OCI-LY3 (cell line): Measurements from ENCODE around the gene CHST8.

Experiments used
- EZH2phosphoT487 ChIP-seq: fragments of 200-600 bp; shearing (Covaris generic); IDR thresholded peaks from 2 replicates; pipeline ENCODE4 v1.6.1; 2018; ENCODE audit warnings: antibody characterized with exemption, mixed run types, low read depth
- TF ChIP-seq, protein P1 (sequence below): fragments of 200-600, 300-600 bp; sonication (generic); IDR thresholded peaks from 2 replicates; pipeline ENCODE4 v1.5.1; 2014; ENCODE audit warnings: antibody characterized with exemption, low read length, low read depth

GRCh38 chr19:33799476-33799875, 177.7 kb downstream of the CHST8 start:
- TF ChIP-seq, protein P1, sequence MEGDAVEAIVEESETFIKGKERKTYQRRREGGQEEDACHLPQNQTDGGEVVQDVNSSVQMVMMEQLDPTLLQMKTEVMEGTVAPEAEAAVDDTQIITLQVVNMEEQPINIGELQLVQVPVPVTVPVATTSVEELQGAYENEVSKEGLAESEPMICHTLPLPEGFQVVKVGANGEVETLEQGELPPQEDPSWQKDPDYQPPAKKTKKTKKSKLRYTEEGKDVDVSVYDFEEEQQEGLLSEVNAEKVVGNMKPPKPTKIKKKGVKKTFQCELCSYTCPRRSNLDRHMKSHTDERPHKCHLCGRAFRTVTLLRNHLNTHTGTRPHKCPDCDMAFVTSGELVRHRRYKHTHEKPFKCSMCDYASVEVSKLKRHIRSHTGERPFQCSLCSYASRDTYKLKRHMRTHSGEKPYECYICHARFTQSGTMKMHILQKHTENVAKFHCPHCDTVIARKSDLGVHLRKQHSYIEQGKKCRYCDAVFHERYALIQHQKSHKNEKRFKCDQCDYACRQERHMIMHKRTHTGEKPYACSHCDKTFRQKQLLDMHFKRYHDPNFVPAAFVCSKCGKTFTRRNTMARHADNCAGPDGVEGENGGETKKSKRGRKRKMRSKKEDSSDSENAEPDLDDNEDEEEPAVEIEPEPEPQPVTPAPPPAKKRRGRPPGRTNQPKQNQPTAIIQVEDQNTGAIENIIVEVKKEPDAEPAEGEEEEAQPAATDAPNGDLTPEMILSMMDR: no peak
- TF ChIP-seq EZH2phosphoT487: no peak
